ENCODE measurements around the gene FAM210B.
A peak's percentile ranks its signal among the peaks of the same experiment; 100 is the strongest.
"Not testable (repeated sequence)": the region's sequence is repeated elsewhere in the genome, so short reads cannot be mapped to it uniquely, and the experiment has no call there.

The FAM210B gene

GRCh38 chr20:56360908-56361205 is 2.1 kb downstream of the FAM210B start:
- DNase-seq (ENCODE audit: low spot score): no peak

DNA sequence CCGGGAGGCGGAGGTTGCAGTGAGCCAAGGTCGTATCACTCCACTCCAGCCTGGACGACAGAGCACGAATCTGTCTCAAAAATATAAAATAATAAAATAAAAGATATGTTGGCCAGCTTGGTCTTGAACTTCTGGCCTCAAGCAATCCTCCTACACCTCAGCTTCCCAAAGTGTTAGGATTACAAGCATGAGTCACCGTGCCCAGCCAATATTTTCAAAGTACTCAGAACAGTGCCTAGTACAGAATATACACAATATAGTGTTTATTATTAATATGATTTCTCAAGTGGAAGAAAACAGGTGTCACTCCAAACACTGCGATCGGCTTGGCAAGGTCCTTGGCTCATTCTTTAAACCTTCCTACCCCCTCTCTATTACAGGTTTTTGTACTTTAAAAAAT is 3.1 kb downstream of the FAM210B start:
- DNase-seq (ENCODE audit: low spot score): no peak

DNA sequence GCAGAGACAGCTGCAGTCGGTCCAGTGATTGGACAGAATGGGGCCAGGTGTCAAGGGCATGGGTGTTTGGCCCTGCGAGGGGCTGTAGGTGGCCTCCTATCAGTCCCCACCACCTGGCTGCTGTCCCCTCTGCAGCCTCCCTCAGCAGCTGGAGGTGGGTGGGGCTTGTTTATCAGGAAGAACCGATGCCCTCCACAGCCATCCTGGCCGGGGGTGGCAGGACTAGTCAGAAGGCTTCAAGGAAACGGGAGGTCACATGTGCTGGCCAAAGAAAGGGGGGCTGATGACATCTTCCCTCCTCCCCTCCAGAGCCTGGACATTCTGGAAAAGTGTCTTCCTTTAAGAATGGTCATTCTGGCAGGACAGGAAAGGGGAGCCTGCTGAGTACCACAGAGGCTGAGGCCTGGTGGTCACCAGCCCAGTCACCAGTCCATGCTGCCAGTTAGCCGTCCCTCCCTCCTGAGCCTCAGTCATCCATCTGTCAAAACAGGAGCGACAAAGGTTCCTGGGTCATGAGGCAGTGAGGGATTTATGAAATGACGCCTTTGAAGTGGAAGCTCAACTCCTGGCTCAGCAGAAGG is 4.1 kb downstream of the FAM210B start:
- no peak for DNase-seq (ENCODE audit: low spot score)

GRCh38 chr20:56363491-56363890 is 4.7 kb downstream of the FAM210B start:
- no peak for DNase-seq (ENCODE audit: low spot score)

DNA sequence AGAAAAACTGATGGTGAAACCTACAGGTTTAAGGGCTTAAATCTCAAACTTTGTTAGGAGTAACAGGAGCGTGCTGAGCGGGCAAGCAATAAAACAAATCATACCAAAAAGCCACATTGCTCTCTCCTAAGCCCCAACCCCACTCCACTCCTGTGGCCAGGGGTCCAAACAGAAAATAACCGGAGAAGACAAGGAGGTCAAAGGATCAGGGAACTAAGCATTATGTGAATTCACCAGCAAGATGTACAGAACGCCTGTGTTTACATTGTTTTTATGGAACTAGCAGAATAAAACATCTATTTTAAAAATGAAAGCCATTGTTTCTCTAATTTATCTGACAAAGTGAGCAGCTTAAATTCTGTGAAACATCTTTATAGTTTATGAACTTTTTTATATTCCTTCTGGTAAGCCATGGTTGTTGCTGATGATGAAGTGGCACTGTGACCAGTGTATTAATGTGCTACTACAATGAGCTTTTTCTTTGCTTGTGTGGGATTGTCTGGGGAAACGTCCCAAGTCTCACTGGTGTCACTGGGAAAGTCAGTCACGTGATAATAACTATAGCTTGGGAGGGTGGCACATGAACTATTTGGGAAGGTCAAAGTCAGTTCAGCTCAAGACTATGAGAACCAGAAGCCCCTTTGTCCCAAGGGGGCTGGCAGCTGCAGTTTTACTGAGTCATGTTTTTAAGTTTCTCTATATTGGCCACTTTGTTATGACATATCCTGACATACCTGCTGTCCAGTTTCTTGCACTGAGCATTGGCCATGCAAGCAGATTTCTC is 9.8 kb downstream of the FAM210B start:
- peak; percentile 76 for DNase-seq (ENCODE audit: low spot score)

- no peak for DNase-seq (ENCODE audit: low spot score)
These were observed 10.4 kb downstream of the FAM210B start for GRCh38 chr20:56369179-56369578.

GRCh38 chr20:56371977-56372376 is 13.2 kb downstream of the FAM210B start:
- no peak for DNase-seq (ENCODE audit: low spot score)

DNA sequence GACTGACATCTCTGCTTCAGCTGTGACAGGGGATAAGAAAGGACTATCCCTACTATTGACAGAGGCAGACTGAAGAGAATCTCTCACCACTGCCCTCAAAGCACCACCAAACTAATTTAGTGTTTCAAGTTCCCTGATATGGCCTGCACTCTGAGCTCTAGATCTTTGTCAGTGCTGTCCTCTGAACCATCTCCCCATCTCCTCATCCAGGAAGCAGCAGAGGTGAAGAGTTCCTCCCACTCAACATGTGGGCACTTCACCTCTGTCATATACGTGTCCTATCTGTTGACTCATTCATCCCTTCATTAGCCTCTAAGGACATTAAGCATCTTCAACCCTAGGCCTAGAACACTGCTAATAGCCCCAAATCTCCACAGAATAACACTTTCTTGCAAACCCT is 14.1 kb downstream of the FAM210B start:
- DNase-seq (ENCODE audit: low spot score): no peak

DNA sequence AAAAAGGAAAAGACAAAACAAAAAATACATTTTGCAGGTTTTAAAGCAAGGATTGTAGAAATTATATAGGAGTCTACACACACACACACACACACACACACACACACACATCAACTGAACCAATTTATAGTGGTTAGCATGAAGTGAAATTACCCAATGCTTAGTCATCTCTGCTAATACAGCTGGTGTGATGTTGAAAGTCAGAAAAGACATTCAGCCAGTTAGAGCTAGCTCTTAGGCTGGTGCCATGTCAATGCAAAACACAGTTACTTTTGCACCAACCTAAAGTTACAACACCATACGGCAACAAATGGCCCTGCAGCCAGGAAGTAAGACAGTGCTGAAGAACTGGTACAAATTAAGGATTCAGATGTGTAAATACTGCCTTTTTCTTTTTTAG is 15.2 kb downstream of the FAM210B start:
- peak; percentile 53 for DNase-seq (ENCODE audit: low spot score)

DNA sequence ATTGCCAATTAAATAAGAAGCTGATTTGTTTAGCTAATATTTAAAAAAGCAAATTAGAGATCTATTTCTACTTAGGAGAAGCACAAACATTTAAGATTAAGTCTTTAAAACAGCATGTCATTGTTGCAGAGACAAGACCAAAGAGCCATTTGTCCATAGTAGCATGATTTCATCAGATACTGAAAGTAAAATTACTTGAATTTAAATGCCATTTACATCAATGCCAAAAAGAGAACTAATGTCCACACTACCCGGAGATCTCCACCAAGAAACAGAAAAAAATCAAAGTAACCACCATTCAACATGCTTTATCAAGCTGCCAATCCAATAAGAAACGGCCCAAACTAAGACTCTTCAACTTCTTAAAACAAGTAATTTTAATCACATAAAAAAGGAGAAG is 17.6 kb downstream of the FAM210B start:
- DNase-seq (ENCODE audit: low spot score): no peak

DNA sequence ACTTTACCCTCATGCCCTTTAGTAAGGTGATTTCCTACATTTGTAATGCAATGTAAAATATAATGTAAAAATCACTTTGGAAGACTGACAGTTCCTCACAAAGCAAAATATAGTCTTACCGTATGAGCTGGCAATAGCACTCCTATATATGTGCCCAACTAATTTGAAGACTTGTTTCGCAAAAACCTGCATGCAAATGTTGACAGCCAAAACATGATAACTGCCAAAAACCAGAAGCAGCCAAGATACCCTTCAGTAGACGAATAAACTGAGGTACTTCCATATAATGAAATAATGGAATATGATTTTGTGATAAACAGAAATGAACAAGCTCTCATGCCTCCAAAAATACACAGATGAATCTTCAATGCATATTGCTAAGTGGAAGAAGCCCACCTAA is 19.6 kb downstream of the FAM210B start:
- DNase-seq (ENCODE audit: low spot score): no peak

DNA sequence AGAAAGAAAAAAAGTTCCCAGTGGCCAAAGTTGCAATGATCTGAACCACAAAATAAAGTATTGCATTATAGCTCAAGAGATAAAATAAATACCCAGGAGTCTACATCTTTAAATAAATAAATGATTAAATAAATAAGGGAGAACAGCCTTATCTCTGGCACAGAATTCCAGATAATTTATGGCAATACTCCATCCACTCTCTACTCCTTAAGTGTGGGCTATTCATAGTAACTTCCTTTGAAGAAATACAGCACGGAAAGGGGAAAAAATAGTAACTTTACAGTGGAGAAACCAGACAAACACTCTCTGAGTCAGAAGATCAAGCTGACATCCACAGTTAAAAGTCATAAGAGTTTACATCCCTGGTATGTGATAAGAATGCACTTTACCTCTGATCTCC is 21.6 kb downstream of the FAM210B start:
- DNase-seq (ENCODE audit: low spot score): no peak

GRCh38 chr20:56381501-56381900 is 22.7 kb downstream of the FAM210B start:
- DNase-seq (ENCODE audit: low spot score): no peak

DNA sequence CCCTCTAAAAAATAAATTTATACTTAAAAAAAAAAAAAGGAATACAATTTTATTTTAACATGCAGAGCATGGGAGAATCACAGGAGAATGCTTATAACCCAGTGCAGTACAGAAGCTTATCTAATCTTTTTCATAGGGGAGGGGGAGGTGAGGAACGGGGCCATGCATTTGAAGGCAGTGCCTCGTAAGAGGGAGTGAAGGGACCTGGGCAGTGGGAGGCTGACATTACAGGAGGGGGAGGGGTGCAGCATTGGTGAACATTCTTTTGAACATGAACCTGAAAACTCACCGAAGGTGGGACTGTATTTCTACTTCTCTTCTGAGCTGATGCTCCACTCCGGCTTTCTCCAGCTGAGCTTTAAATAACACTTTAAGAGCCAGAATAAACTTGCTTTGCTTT is 23.9 kb downstream of the FAM210B start:
- no peak for DNase-seq (ENCODE audit: low spot score)

DNA sequence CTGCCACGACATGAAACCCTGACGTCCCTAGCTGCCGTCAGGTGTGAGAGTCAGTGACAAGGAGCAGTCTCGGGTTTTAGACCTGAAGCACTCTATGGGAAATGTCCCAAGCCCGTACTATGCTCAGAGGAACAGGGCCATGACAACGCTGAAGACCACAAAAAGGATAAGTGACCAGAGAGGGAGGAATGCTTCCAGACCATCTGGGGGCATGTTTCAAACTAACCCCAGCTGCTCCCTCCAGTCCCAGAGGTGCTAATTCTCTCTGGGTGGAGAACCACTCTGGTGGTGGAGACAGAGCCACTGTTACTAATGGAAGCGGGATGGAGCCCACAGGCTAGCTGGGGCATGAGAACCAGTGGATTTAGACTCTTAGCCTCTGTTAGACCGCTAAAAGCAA is 24.6 kb downstream of the FAM210B start:
- no peak for DNase-seq (ENCODE audit: low spot score)

GRCh38 chr20:56385130-56385529 is 26.4 kb downstream of the FAM210B start:
- no peak for DNase-seq (ENCODE audit: low spot score)

DNA sequence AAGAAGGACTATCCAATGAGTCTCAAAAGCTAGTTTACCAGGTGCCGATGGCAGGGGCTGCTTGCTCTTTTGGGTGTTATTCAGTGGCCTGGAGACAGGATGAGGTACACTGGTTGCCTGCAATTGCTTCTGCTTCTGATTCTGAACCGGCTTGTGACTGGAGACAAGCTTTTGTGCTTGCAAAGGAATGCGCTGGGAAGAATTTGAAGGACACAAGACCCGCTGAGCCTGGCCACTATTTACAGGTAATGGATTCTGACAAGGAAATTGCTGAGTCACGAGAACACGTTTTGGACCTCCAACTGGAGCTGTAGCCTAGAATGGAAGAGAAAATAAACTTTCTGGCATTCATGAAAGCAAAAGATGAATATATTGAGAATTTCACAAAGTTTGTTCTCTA is 27.4 kb downstream of the FAM210B start:
- DNase-seq (ENCODE audit: low spot score): no peak

GRCh38 chr20:56388882-56389281 is 30.1 kb downstream of the FAM210B start:
- DNase-seq (ENCODE audit: low spot score): no peak

GRCh38 chr20:56389807-56390206 is 31.0 kb downstream of the FAM210B start:
- DNase-seq (ENCODE audit: low spot score): no peak

- DNase-seq (ENCODE audit: low spot score): not testable (repeated sequence)
These were observed 31.6 kb downstream of the FAM210B start for GRCh38 chr20:56390396-56390795.

GRCh38 chr20:56391037-56391436 is 32.3 kb downstream of the FAM210B start:
- no peak for DNase-seq (ENCODE audit: low spot score)

DNA sequence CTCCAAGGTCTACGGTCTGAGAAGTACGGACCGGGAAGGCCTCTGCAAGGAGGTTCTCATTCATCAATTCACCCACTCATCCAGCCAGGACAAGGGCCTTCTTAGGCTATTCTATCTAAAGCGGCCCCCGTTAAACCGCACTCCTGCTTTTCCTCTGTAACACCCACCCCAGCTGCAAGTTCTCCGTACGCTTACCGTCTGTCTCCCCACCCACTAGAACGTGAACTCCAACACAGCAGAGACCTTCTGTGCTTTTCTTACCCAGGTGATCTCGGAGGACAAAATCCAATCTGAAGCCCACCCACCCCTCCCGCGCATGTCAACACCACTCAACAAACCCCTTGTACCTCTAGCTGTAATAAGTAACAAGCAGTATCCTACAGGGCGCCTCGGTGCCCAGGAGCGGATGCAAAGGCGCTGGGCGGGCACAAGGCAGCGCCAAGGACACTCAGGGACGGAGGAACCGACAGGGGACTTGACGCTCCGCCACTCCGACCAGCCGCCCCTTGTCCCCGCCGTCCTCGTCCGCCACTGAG is 32.9 kb downstream of the FAM210B start:
- no peak for DNase-seq (ENCODE audit: low spot score)

DNA sequence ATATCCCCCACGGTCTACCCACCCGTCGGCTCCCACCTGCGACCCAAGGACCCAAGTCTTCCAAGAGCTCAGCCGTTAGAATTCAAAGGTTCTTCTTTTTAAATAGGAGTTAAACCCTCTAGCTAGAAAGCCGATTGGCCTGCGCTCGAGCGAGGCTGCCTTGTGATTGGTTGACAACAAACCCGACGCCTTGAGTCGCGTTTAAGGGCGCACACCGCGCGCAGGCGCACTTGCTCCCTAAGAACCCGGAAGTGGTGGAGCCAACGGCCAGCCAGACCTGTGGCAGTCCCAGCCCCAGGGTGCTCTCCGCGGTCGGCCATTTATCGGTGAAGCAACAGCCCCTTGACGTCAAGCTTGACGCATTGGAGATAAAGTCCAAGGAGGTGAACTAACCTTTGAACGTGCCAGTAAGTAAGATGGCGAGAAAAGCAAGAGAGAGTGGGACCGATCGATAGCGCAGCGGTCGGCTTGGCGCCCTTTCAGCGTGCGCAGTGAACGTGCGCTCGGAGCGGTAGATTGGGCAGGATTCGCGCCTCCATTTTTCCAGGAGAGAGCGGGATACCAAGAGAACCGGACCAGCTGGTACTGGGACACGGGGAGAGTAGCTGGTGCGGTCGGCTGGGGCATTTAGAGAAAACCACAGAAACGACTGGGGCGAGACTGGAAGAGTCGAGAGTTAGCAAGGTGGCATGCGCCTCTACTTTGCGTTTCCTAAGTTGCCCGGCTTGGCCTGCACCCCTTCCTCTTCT is 33.5 kb downstream of the FAM210B start, which contains the start of the genes AURKA and CSTF1:
AURKA (minus strand) TSS at position 84 of the 749 bp plus-strand sequence. CDS start 4,018 bp downstream, outside the sequence.
CSTF1 (plus strand) TSS at position 514 of the 749 bp plus-strand sequence. CDS start 2,908 bp downstream, outside the sequence.
- DNase-seq (ENCODE audit: low spot score): peak; percentile 100
